HepG2 (cell line): ENCODE data around the gene FAM219A. TPM values are rescaled to one million over a fixed set of nuclear protein-coding genes. Genes with fewer than 3 reads are reported as not detected.

Source experiments
- CBFB ChIP-seq: sonication (generic); formaldehyde crosslinking; IDR thresholded peaks from 2 replicates; pipeline ENCODE4 v1.4.0; 2020; ENCODE audit warnings: missing genetic modification reagents
- ETV5 ChIP-seq: IDR thresholded peaks from 2 replicates; pipeline ENCODE4 v1.6.1; 2018; ENCODE audit warnings: missing biosample characterization, missing genetic modification reagents, inconsistent platforms, borderline replicate concordance
- FIP1L1 ChIP-seq: fragments of 200-400 bp; formaldehyde crosslinking; IDR thresholded peaks from 2 replicates; pipeline ENCODE4 v1.6.1; 2018; ENCODE audit warnings: low read depth, mild to moderate bottlenecking, low read length, moderate library complexity, borderline replicate concordance; ENCODE audit not compliant: insufficient read depth
- FOSL1 ChIP-seq: sonication (generic); formaldehyde crosslinking; IDR thresholded peaks from 2 replicates; pipeline ENCODE4 v1.9.0; 2021; ENCODE audit warnings: missing genetic modification reagents, borderline replicate concordance
- FOXJ3 ChIP-seq: sonication (generic); formaldehyde crosslinking; IDR thresholded peaks from 2 replicates; pipeline ENCODE4 v1.4.0; 2020; ENCODE audit warnings: missing genetic modification reagents, mild to moderate bottlenecking, borderline replicate concordance
- GPN1 ChIP-seq: sonication (generic); formaldehyde crosslinking; IDR thresholded peaks from 2 replicates; pipeline ENCODE4 v1.5.1; 2020; ENCODE audit warnings: missing genetic modification reagents, borderline replicate concordance
- GZF1 ChIP-seq: sonication (generic); formaldehyde crosslinking; IDR thresholded peaks from 2 replicates; pipeline ENCODE4 v1.5.1; 2020; ENCODE audit warnings: mild to moderate bottlenecking, missing genetic modification reagents
- ISX ChIP-seq: sonication (generic); formaldehyde crosslinking; conservative IDR thresholded peaks from 2 replicates; pipeline ENCODE4 v1.5.0; 2020; ENCODE audit warnings: missing genetic modification reagents
- SKIL ChIP-seq: sonication (generic); formaldehyde crosslinking; IDR thresholded peaks from 2 replicates; pipeline ENCODE4 v1.8.0; 2022; ENCODE audit warnings: missing genetic modification reagents, mild to moderate bottlenecking, moderate library complexity, borderline replicate concordance
- SMAD1 ChIP-seq: sonication (generic); formaldehyde crosslinking; IDR thresholded peaks from 2 replicates; pipeline ENCODE4 v1.4.0; 2020; ENCODE audit warnings: missing genetic modification reagents, low read depth, mild to moderate bottlenecking, borderline replicate concordance
- SRSF9 ChIP-seq: fragments of 200-400 bp; formaldehyde crosslinking; IDR thresholded peaks from 2 replicates; pipeline ENCODE4 v1.6.1; 2018; ENCODE audit warnings: borderline replicate concordance, mild to moderate bottlenecking, low read depth, low read length; ENCODE audit not compliant: insufficient read depth, poor library complexity, severe bottlenecking
- THAP7 ChIP-seq: sonication (generic); formaldehyde crosslinking; IDR thresholded peaks from 2 replicates; pipeline ENCODE4 v1.8.1; 2023; ENCODE audit warnings: mild to moderate bottlenecking, missing genetic modification reagents
- TRIM24 ChIP-seq: sonication (generic); formaldehyde crosslinking; IDR thresholded peaks from 2 replicates; pipeline ENCODE4 v1.8.0; 2022; ENCODE audit warnings: mild to moderate bottlenecking, missing genetic modification reagents
- U2AF1 ChIP-seq: fragments of 200-400 bp; formaldehyde crosslinking; optimal IDR thresholded peaks from 2 replicates; pipeline ENCODE3; 2017; ENCODE audit warnings: mild to moderate bottlenecking, low read depth, low read length
- ZFP1 ChIP-seq: IDR thresholded peaks from 2 replicates; pipeline ENCODE4 v1.6.1; 2016
- ZFP91 ChIP-seq: sonication (generic); formaldehyde crosslinking; IDR thresholded peaks from 2 replicates; pipeline ENCODE4 v1.9.0; 2022; ENCODE audit warnings: missing genetic modification reagents, mild to moderate bottlenecking, borderline replicate concordance
- ZNF746 ChIP-seq: sonication (generic); formaldehyde crosslinking; IDR thresholded peaks from 2 replicates; pipeline ENCODE4 v1.8.0; 2022; ENCODE audit warnings: mild to moderate bottlenecking, missing genetic modification reagents
- ZSCAN29 ChIP-seq: sonication (generic); formaldehyde crosslinking; conservative IDR thresholded peaks from 2 replicates; pipeline ENCODE4 v1.4.0; 2020; ENCODE audit warnings: mild to moderate bottlenecking, missing genetic modification reagents
- polyA plus RNA-seq, 8 experiments: library from polyadenylated mRNA; depleted of rRNA in 3 of 8; stranded (reverse) in 7 of 8; unstranded in 1 of 8; fragments of >200 nt; fragmentation: Illumina TruSeq in 4 of 8; extraction: Trizol in 4 of 8; gene quantifications; 2 replicates each; pipeline versions ENCODE4 v1.2.1 to v1.2.3, GENCODE V29; 2011 to 2016; ENCODE audit warnings: low read depth in 4 of 8, missing spikeins in 1 of 8, mixed read lengths in 1 of 8; ENCODE audit not compliant: insufficient read depth in 1 of 8
- total RNA-seq, 5 experiments: library from RNA; depleted of rRNA; stranded (reverse); fragments of >200 nt; fragmentation: Illumina TruSeq; extraction: Trizol; gene quantifications; 2 replicates each; pipeline ENCODE4 v1.2.3, GENCODE V29; 2016; ENCODE audit warnings: low read depth in 1 of 5
- TF ChIP-seq, protein P1 (sequence below): sonication (generic); formaldehyde crosslinking; IDR thresholded peaks from 2 replicates; pipeline ENCODE4 v1.4.0; 2020; ENCODE audit warnings: low read depth, mild to moderate bottlenecking, missing genetic modification reagents
- TF ChIP-seq, protein P2 (sequence below): sonication (generic); formaldehyde crosslinking; IDR thresholded peaks from 2 replicates; pipeline ENCODE4 v1.5.1; 2020; ENCODE audit warnings: missing genetic modification reagents, mild to moderate bottlenecking, borderline replicate concordance
- TF ChIP-seq, protein P3 (sequence below): sonication (generic); IDR thresholded peaks from 2 replicates; pipeline ENCODE4 v1.6.1; 2016; ENCODE audit warnings: low read depth, borderline replicate concordance

Gene FAM219A
- total and polyA plus RNA-seq, 2 of the 13 experiments (the other 11 are each of a cell fraction or from before 2014, with no cell fraction given) = 3.9 to 6.4 TPM

GRCh38 chr9:34380511-34381315 lies 77.7 kb downstream of the FAM219A start (continued):
- TF ChIP-seq ZFP91 (CRISPR knock-in tag) = no peak; the same call in 1 of the 2 replicates
- TF ChIP-seq CBFB (CRISPR knock-in tag) = no peak
- no peak for TF ChIP-seq FOSL1
- no peak for TF ChIP-seq FIP1L1
- TF ChIP-seq, protein P1, sequence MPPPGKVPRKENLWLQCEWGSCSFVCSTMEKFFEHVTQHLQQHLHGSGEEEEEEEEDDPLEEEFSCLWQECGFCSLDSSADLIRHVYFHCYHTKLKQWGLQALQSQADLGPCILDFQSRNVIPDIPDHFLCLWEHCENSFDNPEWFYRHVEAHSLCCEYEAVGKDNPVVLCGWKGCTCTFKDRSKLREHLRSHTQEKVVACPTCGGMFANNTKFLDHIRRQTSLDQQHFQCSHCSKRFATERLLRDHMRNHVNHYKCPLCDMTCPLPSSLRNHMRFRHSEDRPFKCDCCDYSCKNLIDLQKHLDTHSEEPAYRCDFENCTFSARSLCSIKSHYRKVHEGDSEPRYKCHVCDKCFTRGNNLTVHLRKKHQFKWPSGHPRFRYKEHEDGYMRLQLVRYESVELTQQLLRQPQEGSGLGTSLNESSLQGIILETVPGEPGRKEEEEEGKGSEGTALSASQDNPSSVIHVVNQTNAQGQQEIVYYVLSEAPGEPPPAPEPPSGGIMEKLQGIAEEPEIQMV (CRISPR knock-in tag) = peak; percentile 89
- TF ChIP-seq SKIL (CRISPR knock-in tag) = no peak
- TF ChIP-seq GPN1 (CRISPR knock-in tag) = no peak
- TF ChIP-seq ZNF746 (CRISPR knock-in tag) = 0 out of 2 replicates have a peak, but pooled peaks have one; percentile 52
- no peak for TF ChIP-seq ISX (CRISPR knock-in tag)
- no peak for TF ChIP-seq GZF1 (CRISPR knock-in tag)
- no peak for TF ChIP-seq ZFP1 (CRISPR knock-in tag)
- TF ChIP-seq SMAD1 (CRISPR knock-in tag) = no peak
- peak; percentile 82; the same call in 1 of the 2 replicates for TF ChIP-seq THAP7
- TF ChIP-seq FOXJ3 (CRISPR knock-in tag) = no peak
- no peak for TF ChIP-seq ZSCAN29 (CRISPR knock-in tag)
- TF ChIP-seq, protein P2, sequence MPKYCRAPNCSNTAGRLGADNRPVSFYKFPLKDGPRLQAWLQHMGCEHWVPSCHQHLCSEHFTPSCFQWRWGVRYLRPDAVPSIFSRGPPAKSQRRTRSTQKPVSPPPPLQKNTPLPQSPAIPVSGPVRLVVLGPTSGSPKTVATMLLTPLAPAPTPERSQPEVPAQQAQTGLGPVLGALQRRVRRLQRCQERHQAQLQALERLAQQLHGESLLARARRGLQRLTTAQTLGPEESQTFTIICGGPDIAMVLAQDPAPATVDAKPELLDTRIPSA (CRISPR knock-in tag) = peak; percentile 82; the same call in 1 of the 2 replicates
- TF ChIP-seq, protein P3, sequence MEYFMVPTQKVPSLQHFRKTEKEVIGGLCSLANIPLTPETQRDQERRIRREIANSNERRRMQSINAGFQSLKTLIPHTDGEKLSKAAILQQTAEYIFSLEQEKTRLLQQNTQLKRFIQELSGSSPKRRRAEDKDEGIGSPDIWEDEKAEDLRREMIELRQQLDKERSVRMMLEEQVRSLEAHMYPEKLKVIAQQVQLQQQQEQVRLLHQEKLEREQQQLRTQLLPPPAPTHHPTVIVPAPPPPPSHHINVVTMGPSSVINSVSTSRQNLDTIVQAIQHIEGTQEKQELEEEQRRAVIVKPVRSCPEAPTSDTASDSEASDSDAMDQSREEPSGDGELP = no peak
- no peak for TF ChIP-seq SRSF9
- peak; percentile 35; the same call in 1 of the 2 replicates for TF ChIP-seq ETV5 (CRISPR knock-in tag)
- no peak for TF ChIP-seq TRIM24 (CRISPR knock-in tag)
- no peak for TF ChIP-seq U2AF1
